Uterus (tissue), 4 donors: Measurements from ENCODE around the gene RCBTB1. TPM values are rescaled to one million over a fixed set of nuclear protein-coding genes. Genes with fewer than 3 reads are reported as not detected.
"Not testable (repeated sequence)": the region's sequence is repeated elsewhere in the genome, so short reads cannot be mapped to it uniquely, and the experiment has no call there.

Source experiments
- DNase-seq, 2 donors: peaks; one replicate each; pipeline ENCODE4 v3.0.0-alpha.2; 2019 to 2020
- H3K27ac ChIP-seq, 2 donors: fragments of 200-600 bp; sonication (generic); 1 replicate in 1 of 2; 2 replicates in 1 of 2; pipeline ENCODE4 v1.5.1; 2016 to 2018
- H3K27me3 ChIP-seq, 2 donors: fragments of 200-600 bp; sonication (generic); one replicate each; pipeline ENCODE4 v1.5.1; 2018 to 2019; ENCODE audit warnings: control low read depth in 1 of 2
- H3K36me3 ChIP-seq, 2 donors: fragments of 200-600 bp; sonication (generic); one replicate each; pipeline ENCODE4 v1.5.1; 2019; ENCODE audit warnings: control low read depth in 1 of 2
- H3K4me1 ChIP-seq, 2 donors: fragments of 200-600 bp; sonication (generic); one replicate each; pipeline ENCODE4 v1.5.1; 2018 to 2019; ENCODE audit warnings: control low read depth in 1 of 2
- H3K4me3 ChIP-seq, 2 donors: fragments of 200-600 bp; sonication (generic); 1 replicate in 1 of 2; 2 replicates in 1 of 2; pipeline ENCODE4 v1.5.1; 2018 to 2019; ENCODE audit warnings: mild to moderate bottlenecking in 1 of 2
- H3K9me3 ChIP-seq, 2 donors: fragments of 200-600 bp; sonication (generic); one replicate each; pipeline ENCODE4 v1.5.1; 2019; ENCODE audit warnings: control low read depth in 1 of 2
- CTCF ChIP-seq, 4 experiments: fragments of 200-600 bp in 2 of 4; fragments of 450-650 bp in 2 of 4; sonication (generic) in 2 of 4; IDR thresholded peaks; one replicate each; pipeline ENCODE4 v1.5.1; 2016 to 2019; ENCODE audit warnings: antibody characterized with exemption in 4 of 4, mild to moderate bottlenecking in 2 of 4, moderate library complexity in 1 of 4
- POLR2A ChIP-seq, 2 donors: fragments of 450-650 bp; IDR thresholded peaks; one replicate each; pipeline ENCODE4 v1.6.1; 2016; ENCODE audit warnings: antibody characterized with exemption in 2 of 2, mild to moderate bottlenecking in 1 of 2, moderate library complexity in 1 of 2
- intact Hi-C: fragments of 100-400 bp; cut with DNase I; formaldehyde crosslinking; loops from one replicate; pipeline ENCODE4 v1.15.1; 2023; ENCODE audit warnings: low total_unique reads
- total RNA-seq, 4 donors: library from RNA; depleted of rRNA in 3 of 4; stranded (reverse); fragments of >200 nt in 3 of 4; gene quantifications; one replicate each; pipeline versions ENCODE4 v1.1.0 to v1.2.4, GENCODE V29; 2014 to 2023
- donor health status: DM: yes; HTN: yes; CAD: no.

The RCBTB1 gene
- total RNA-seq, 4 donors from 2014 or later = 4.4 to 24.6 (median 19.1) TPM

GRCh38 chr13:49622174-49622946 is 37.0 kb upstream of the RCBTB1 start:
- no peak overlapping the region for H3K27ac ChIP-seq
- intact Hi-C loops = no loop called here
- no peak overlapping the region for H3K4me3 ChIP-seq
- H3K9me3 ChIP-seq = no peaks in the 10 kb centered on the region
- TF ChIP-seq POLR2A (IDR thresholded peaks at IDR 0.05) (no peak), CTCF (IDR thresholded peaks at IDR 0.05) (no peak)
- no peaks in the 10 kb centered on the region for H3K4me1 ChIP-seq
- H3K27me3 ChIP-seq = no peaks in the 10 kb centered on the region
- no peak for DNase-seq
- no peaks in the 10 kb centered on the region for H3K36me3 ChIP-seq

DNA sequence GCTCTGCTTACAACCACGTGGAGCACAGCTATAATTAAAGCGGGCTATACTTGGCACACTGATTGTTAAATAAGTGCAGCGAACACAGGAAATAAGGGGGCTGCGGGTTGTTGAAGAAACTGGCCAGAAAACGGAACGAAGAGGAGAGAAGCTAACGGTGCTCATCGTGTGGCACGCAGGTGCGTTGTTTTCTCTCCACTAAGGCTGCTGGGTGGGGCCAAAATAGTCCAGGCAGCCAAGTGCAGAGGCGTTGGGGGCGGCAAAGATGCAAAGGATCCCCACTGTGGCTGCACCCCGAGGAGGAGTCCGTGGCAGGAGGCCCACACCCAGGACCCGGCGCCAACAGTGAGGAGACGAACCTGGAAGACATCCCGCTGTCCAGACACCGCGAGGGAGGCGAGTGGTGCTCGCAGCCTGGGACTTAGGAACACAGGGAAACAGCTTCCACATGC is 34.8 kb upstream of the RCBTB1 start:
- no peak overlapping the region for H3K27ac ChIP-seq
- no peaks in the 10 kb centered on the region for H3K27me3 ChIP-seq
- no peak for DNase-seq
- no peak for TF ChIP-seq CTCF (IDR thresholded peaks at IDR 0.05)
- no peak for TF ChIP-seq POLR2A (IDR thresholded peaks at IDR 0.05)
- no peaks in the 10 kb centered on the region for H3K4me1 ChIP-seq
- intact Hi-C loops = no loop called here
- peak overlapping the region in 1 of 2 donors; percentile 18 for H3K4me3 ChIP-seq
- H3K9me3 ChIP-seq = no peaks in the 10 kb centered on the region
- no peaks in the 10 kb centered on the region for H3K36me3 ChIP-seq

DNA sequence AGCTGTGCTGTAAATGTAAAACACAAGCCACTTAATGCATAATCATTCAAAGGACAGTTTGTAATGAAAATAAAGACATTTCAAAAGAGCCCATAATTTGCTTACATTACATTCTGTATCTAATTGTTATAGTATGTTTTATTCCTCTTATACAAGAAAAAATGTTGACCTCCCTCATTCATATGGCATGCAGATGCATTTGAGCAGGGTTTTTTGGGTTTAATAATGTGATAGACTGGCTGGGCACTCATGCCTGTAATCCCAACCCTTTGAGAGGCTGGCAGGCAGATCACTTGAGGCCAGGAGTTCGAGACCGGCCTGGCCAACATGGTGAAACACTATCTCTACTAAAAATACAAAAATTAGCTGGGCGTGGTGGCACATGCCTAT is 31.3 kb upstream of the RCBTB1 start:
- H3K27me3 ChIP-seq = no peaks in the 10 kb centered on the region
- H3K4me1 ChIP-seq = no peaks in the 10 kb centered on the region
- no peaks in the 10 kb centered on the region for H3K36me3 ChIP-seq
- intact Hi-C loops = no loop called here
- no peaks in the 10 kb centered on the region for H3K9me3 ChIP-seq
- H3K4me3 ChIP-seq = no peak overlapping the region
- DNase-seq = no peak
- TF ChIP-seq POLR2A (IDR thresholded peaks at IDR 0.05) (no peak), CTCF (IDR thresholded peaks at IDR 0.05) (no peak)
- peak overlapping the region in 1 of 2 donors; percentile 66 for H3K27ac ChIP-seq

DNA sequence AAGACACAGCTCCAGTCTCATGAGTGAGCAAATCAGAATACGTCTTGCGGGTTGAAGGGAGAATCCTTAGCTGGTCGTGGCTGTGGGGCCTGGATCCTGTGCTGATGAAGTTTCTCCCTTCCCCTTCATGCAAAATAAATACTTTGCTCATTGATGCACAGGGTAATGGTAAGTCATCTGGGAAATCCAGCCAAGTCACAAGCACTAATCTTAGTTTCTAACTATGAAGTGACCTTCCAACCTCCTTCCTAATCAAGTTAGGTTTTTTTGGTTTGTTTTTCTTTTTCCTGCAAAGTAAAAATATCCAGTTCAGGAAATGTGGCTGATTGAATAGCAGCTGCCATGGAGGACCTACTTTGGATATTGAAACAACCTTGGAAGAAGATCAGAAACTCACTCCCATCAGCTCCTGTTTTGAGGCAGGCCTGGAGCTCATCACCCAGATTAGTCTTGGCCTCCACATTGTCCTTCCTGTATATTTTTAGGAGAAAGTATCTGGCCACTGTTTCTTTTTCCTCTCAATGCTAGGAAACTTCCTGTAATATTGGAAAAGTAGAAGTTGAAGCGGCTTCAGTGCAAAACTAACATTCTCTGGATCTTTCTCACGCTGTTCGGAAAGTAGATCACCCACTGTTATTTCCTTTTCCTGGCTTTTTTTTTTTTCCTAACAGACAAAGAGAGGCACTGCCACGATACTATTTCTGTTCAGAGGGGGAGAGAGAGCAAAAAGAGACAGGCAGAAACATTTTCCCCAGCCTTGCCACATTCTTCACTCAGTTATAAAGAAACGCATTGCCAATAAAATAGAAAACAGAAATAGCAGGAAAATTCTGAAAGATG is 30.7 kb upstream of the RCBTB1 start:
- TF ChIP-seq POLR2A (IDR thresholded peaks at IDR 0.05) (no peak), CTCF (IDR thresholded peaks at IDR 0.05) (no peak)
- Histone ChIP-seq H3K36me3 (no peaks in the 10 kb centered on the region), H3K9me3 (no peaks in the 10 kb centered on the region), H3K4me1 (no peaks in the 10 kb centered on the region), H3K27me3 (no peaks in the 10 kb centered on the region), H3K4me3 (no peak overlapping the region), H3K27ac (peak overlapping the region; percentile 28 to 66)
- intact Hi-C loops = no loop called here
- DNase-seq = no peak

DNA sequence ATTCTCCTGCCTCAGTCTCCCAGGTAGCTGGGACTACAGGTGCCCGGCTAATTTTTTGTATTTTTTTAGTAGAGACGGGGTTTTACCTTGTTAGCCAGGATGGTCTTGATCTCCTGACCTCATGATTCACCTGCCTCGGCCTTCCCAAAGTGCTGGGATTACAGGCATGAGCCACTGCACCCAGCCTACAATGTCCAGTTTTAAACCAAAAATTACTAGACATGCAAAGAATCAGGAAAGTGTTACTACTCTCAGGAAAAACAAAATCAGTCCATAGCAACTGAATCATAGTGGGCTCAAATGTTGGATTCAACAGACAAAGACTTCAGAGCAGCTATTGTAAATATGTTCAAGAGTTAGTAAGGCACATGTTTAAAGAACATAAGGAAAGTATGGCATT is 26.7 kb upstream of the RCBTB1 start:
- H3K4me1 ChIP-seq, intact Hi-C loops, H3K4me3 ChIP-seq, H3K27me3 ChIP-seq, H3K9me3 ChIP-seq, DNase-seq, H3K27ac ChIP-seq, H3K36me3 ChIP-seq: not testable (repeated sequence)
